HepG2 (cell line): ENCODE results near the gene KCTD5. TPM values are rescaled to one million over a fixed set of nuclear protein-coding genes. Genes with fewer than 3 reads are reported as not detected.
A peak's percentile ranks its signal among the peaks of the same experiment; 100 is the strongest.

Experiments
- BRF2 ChIP-seq: sonication (generic); formaldehyde crosslinking; IDR thresholded peaks from 2 replicates; pipeline ENCODE4 v1.8.1; 2022; ENCODE audit warnings: mild to moderate bottlenecking, missing genetic modification reagents
- FOXA1 ChIP-seq, 2 experiments: fragments of 450-650 bp in 1 of 2; sonication (generic) in 1 of 2; formaldehyde crosslinking in 1 of 2; IDR thresholded peaks; 2 replicates each; pipeline versions ENCODE4 v1.4.0 to v1.6.1; 2016 to 2020; ENCODE audit warnings: missing genetic modification reagents in 1 of 2
- GABPB1 ChIP-seq: IDR thresholded peaks from 2 replicates; pipeline ENCODE4 v1.6.1; 2016; ENCODE audit warnings: mild to moderate bottlenecking, missing genetic modification reagents, moderate library complexity, missing compliant biosample characterization
- MAFF ChIP-seq: IDR thresholded peaks from 2 replicates; pipeline ENCODE4 v1.6.1; 2011; ENCODE audit warnings: low read depth, low read length, improper control_type of control experiment
- PTBP1 ChIP-seq: fragments of 200-400 bp; formaldehyde crosslinking; IDR thresholded peaks from 2 replicates; pipeline ENCODE4 v1.6.1; 2018; ENCODE audit warnings: low read length, low read depth; ENCODE audit not compliant: poor library complexity, severe bottlenecking
- RARA ChIP-seq: IDR thresholded peaks from 2 replicates; pipeline ENCODE4 v1.6.1; 2016; ENCODE audit warnings: missing genetic modification reagents, missing compliant biosample characterization
- RARG ChIP-seq: sonication (generic); formaldehyde crosslinking; IDR thresholded peaks from 2 replicates; pipeline ENCODE4 v1.4.0; 2020; ENCODE audit warnings: low read depth, mild to moderate bottlenecking, missing genetic modification reagents
- TRIM24 ChIP-seq: sonication (generic); formaldehyde crosslinking; IDR thresholded peaks from 2 replicates; pipeline ENCODE4 v1.8.0; 2022; ENCODE audit warnings: mild to moderate bottlenecking, missing genetic modification reagents
- ZBTB46 ChIP-seq: sonication (generic); formaldehyde crosslinking; IDR thresholded peaks from 2 replicates; pipeline ENCODE4 v1.4.0; 2020; ENCODE audit warnings: mild to moderate bottlenecking, missing genetic modification reagents, borderline replicate concordance
- ZFX ChIP-seq: sonication (generic); formaldehyde crosslinking; IDR thresholded peaks from 2 replicates; pipeline ENCODE4 v1.4.0; 2020; ENCODE audit warnings: mild to moderate bottlenecking, low read depth, missing genetic modification reagents, moderate library complexity
- ZNF121 ChIP-seq: sonication (generic); formaldehyde crosslinking; IDR thresholded peaks from 2 replicates; pipeline ENCODE4 v1.5.0; 2020; ENCODE audit warnings: mild to moderate bottlenecking, missing genetic modification reagents
- ZNF326 ChIP-seq: sonication (generic); formaldehyde crosslinking; IDR thresholded peaks from 2 replicates; pipeline ENCODE4 v1.4.0; 2020; ENCODE audit warnings: missing genetic modification reagents, borderline replicate concordance
- ZNF329 ChIP-seq: sonication (generic); formaldehyde crosslinking; IDR thresholded peaks from 2 replicates; pipeline ENCODE4 v1.9.0; 2021; ENCODE audit warnings: low read depth, mild to moderate bottlenecking, missing genetic modification reagents
- ZNF614 ChIP-seq: IDR thresholded peaks from 2 replicates; pipeline ENCODE4 v1.6.1; 2018; ENCODE audit warnings: missing biosample characterization, missing genetic modification reagents, inconsistent platforms, borderline replicate concordance
- ZNF790 ChIP-seq: sonication (generic); formaldehyde crosslinking; IDR thresholded peaks from 2 replicates; pipeline ENCODE4 v1.8.0; 2022; ENCODE audit warnings: missing genetic modification reagents, mild to moderate bottlenecking, borderline replicate concordance
- ZSCAN21 ChIP-seq: sonication (generic); formaldehyde crosslinking; IDR thresholded peaks from 2 replicates; pipeline ENCODE4 v1.8.0; 2022; ENCODE audit warnings: mild to moderate bottlenecking, missing genetic modification reagents, moderate library complexity, borderline replicate concordance
- polyA plus RNA-seq, 8 experiments: library from polyadenylated mRNA; depleted of rRNA in 3 of 8; stranded (reverse) in 7 of 8; unstranded in 1 of 8; fragments of >200 nt; fragmentation: Illumina TruSeq in 4 of 8; extraction: Trizol in 4 of 8; gene quantifications; 2 replicates each; pipeline versions ENCODE4 v1.2.1 to v1.2.3, GENCODE V29; 2011 to 2016; ENCODE audit warnings: low read depth in 4 of 8, missing spikeins in 1 of 8, mixed read lengths in 1 of 8; ENCODE audit not compliant: insufficient read depth in 1 of 8
- total RNA-seq, 5 experiments: library from RNA; depleted of rRNA; stranded (reverse); fragments of >200 nt; fragmentation: Illumina TruSeq; extraction: Trizol; gene quantifications; 2 replicates each; pipeline ENCODE4 v1.2.3, GENCODE V29; 2016; ENCODE audit warnings: low read depth in 1 of 5
- TF ChIP-seq, protein P1 (sequence below): sonication (generic); formaldehyde crosslinking; conservative IDR thresholded peaks from 2 replicates; pipeline ENCODE4 v1.8.1; 2023; ENCODE audit warnings: missing genetic modification reagents
- TF ChIP-seq, protein P2 (sequence below): sonication (generic); formaldehyde crosslinking; IDR thresholded peaks from 2 replicates; pipeline ENCODE4 v1.9.0; 2022; ENCODE audit warnings: low read depth, missing genetic modification reagents
- TF ChIP-seq, protein P3 (sequence below): sonication (generic); formaldehyde crosslinking; IDR thresholded peaks from 2 replicates; pipeline ENCODE4 v1.8.0; 2022; ENCODE audit warnings: low read depth, missing genetic modification reagents

The KCTD5 gene
- total and polyA plus RNA-seq, 2 of the 13 experiments (the other 11 are each of a cell fraction or from before 2014, with no cell fraction given) = 25.4 to 29.8 TPM

DNA sequence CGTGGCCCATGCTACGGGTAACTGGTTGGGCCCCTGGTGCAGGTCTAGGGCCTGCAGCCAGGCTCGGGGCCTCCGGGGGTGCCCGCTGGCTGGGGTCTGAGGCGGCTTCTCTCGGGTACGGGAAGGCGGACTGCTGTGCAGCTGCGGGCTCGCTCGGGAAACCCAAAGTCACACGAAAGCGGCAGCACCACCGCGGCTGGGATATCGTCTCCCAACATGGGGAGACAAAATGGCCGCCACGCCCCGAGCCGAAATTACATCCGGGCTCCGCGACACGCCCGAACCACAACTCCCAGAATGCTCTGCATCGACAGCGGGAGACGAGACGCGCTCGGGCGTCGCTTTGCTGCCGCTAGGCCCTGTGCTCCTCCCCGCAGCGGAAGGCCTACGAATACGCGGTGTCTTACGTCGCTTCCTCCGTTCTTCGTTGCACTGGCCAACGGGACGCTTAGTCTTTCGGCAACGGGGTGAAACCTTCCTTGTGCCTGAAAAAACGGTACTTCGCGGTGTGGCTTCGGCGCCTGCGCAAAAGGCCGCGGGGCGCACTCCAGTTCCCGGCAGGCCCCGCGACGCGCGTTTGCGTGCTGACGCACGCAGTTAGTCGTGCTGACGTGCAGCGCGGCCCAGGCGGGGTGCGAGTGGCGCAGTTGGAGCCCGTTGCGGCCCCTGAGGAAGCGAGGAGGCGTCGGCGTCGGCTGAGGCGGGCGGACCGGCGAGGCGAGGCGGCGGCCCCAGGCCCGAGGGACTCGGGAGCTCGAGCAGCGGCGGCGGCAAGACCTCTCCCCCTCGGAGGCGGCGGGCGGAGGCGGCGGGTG, 69.9 kb downstream of the KCTD5 start, which contains the start of gene SRRM2 (continued):
- TF ChIP-seq, protein P1, sequence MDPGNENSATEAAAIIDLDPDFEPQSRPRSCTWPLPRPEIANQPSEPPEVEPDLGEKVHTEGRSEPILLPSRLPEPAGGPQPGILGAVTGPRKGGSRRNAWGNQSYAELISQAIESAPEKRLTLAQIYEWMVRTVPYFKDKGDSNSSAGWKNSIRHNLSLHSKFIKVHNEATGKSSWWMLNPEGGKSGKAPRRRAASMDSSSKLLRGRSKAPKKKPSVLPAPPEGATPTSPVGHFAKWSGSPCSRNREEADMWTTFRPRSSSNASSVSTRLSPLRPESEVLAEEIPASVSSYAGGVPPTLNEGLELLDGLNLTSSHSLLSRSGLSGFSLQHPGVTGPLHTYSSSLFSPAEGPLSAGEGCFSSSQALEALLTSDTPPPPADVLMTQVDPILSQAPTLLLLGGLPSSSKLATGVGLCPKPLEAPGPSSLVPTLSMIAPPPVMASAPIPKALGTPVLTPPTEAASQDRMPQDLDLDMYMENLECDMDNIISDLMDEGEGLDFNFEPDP (CRISPR knock-in tag) = 0 out of 2 replicates have a peak, but pooled peaks have one; percentile 43
- TF ChIP-seq MAFF = peak; percentile 49; the same call in 1 of the 2 replicates
- no peak; the same call in 1 of the 2 replicates for TF ChIP-seq ZNF614 (CRISPR knock-in tag)
- no peak for TF ChIP-seq FOXA1 (IDR thresholded peaks at IDR 0.05)
- TF ChIP-seq FOXA1 (CRISPR knock-in tag; IDR thresholded peaks at IDR 0.05) = no peak
- no peak for TF ChIP-seq RARA (CRISPR knock-in tag)
- peak; percentile 100 for TF ChIP-seq ZFX (CRISPR knock-in tag)
- no peak for TF ChIP-seq ZNF121 (CRISPR knock-in tag)
- TF ChIP-seq ZBTB46 = peak; percentile 84; the same call in 1 of the 2 replicates
- peak; percentile 81 for TF ChIP-seq ZSCAN21 (CRISPR knock-in tag)
- no peak; the same call in 1 of the 2 replicates for TF ChIP-seq ZNF790 (CRISPR knock-in tag)
- peak; percentile 77; the same call in 1 of the 2 replicates for TF ChIP-seq RARG (CRISPR knock-in tag)
- TF ChIP-seq, protein P2, sequence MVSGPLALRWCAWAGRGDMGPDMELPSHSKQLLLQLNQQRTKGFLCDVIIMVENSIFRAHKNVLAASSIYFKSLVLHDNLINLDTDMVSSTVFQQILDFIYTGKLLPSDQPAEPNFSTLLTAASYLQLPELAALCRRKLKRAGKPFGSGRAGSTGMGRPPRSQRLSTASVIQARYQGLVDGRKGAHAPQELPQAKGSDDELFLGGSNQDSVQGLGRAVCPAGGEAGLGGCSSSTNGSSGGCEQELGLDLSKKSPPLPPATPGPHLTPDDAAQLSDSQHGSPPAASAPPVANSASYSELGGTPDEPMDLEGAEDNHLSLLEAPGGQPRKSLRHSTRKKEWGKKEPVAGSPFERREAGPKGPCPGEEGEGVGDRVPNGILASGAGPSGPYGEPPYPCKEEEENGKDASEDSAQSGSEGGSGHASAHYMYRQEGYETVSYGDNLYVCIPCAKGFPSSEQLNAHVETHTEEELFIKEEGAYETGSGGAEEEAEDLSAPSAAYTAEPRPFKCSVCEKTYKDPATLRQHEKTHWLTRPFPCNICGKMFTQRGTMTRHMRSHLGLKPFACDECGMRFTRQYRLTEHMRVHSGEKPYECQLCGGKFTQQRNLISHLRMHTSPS (CRISPR knock-in tag) = no peak
- no peak for TF ChIP-seq TRIM24 (CRISPR knock-in tag)
- TF ChIP-seq BRF2 (CRISPR knock-in tag) = no peak
- peak; percentile 69; the same call in 1 of the 2 replicates for TF ChIP-seq ZNF329 (CRISPR knock-in tag)
- TF ChIP-seq, protein P3, sequence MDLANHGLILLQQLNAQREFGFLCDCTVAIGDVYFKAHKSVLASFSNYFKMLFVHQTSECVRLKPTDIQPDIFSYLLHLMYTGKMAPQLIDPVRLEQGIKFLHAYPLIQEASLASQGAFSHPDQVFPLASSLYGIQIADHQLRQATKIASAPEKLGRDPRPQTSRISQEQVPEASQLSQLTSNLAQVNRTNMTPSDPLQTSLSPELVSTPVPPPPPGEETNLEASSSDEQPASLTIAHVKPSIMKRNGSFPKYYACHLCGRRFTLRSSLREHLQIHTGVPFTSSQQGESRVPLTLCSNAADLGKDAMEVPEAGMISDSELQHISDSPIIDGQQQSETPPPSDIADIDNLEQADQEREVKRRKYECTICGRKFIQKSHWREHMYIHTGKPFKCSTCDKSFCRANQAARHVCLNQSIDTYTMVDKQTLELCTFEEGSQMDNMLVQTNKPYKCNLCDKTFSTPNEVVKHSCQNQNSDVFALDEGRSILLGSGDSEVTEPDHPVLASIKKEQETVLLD = peak; percentile 88
- TF ChIP-seq GABPB1 (CRISPR knock-in tag) = peak; percentile 93
- no peak for TF ChIP-seq PTBP1
- no peak for TF ChIP-seq ZNF326 (CRISPR knock-in tag)
